GM23338 (cell line): ENCODE measurements around the gene ANKRD44. TPM values are rescaled to one million over a fixed set of nuclear protein-coding genes. Genes with fewer than 3 reads are reported as not detected.

Source experiments
- ATAC-seq: fragments of 200-7000 bp; cut with Tn5 transposase; 3 replicates; pipeline ENCODE4 v1.9.1; 2020
- DNase-seq: peaks from one replicate; pipeline ENCODE4 v3.0.0-alpha.2; 2015; ENCODE audit warnings: low spot score
- H2AFZ ChIP-seq: fragments of 200-600 bp; sonication (generic); 2 replicates; pipeline ENCODE4 v1.8.0; 2016; ENCODE audit warnings: antibody characterized with exemption, mild to moderate bottlenecking, moderate library complexity
- H3F3A ChIP-seq: fragments of 200-600 bp; sonication (generic); replicated peaks from 2 replicates; pipeline ENCODE4 v1.8.0; 2017; ENCODE audit warnings: antibody characterized with exemption, mixed run types, low read depth
- H3K27ac ChIP-seq: fragments of 200-600 bp; sonication (generic); 2 replicates; pipeline ENCODE4 v1.6.1; 2016; ENCODE audit warnings: low read depth
- H3K27me3 ChIP-seq: fragments of 200-600 bp; sonication (generic); 2 replicates; pipeline ENCODE4 v1.8.0; 2016; ENCODE audit warnings: mild to moderate bottlenecking, mixed run types, moderate library complexity; ENCODE audit not compliant: insufficient read depth
- H3K36me3 ChIP-seq: fragments of 200-600 bp; sonication (generic); 2 replicates; pipeline ENCODE4 v1.8.0; 2016; ENCODE audit warnings: mild to moderate bottlenecking; ENCODE audit not compliant: insufficient read depth
- H3K4me1 ChIP-seq: fragments of 200-600 bp; sonication (generic); 2 replicates; pipeline ENCODE4 v1.8.0; 2016; ENCODE audit warnings: mild to moderate bottlenecking, moderate library complexity; ENCODE audit not compliant: insufficient read depth
- H3K4me2 ChIP-seq: fragments of 200-600 bp; sonication (generic); 2 replicates; pipeline ENCODE4 v1.7.1; 2017; ENCODE audit warnings: mixed run types
- H3K4me3 ChIP-seq: fragments of 200-600 bp; sonication (generic); 2 replicates; pipeline ENCODE4 v1.6.1; 2016; ENCODE audit warnings: mixed run types
- H3K79me2 ChIP-seq: fragments of 200-600 bp; sonication (generic); replicated peaks from 2 replicates; pipeline ENCODE4 v1.8.0; 2017; ENCODE audit warnings: mild to moderate bottlenecking; ENCODE audit not compliant: insufficient read depth
- H3K9me2 ChIP-seq: fragments of 200-600 bp; sonication (generic); 2 replicates; pipeline ENCODE4 v1.8.0; 2017; ENCODE audit not compliant: insufficient read depth
- H4K20me1 ChIP-seq: fragments of 200-600 bp; sonication (generic); replicated peaks from 2 replicates; pipeline ENCODE4 v1.8.0; 2017; ENCODE audit warnings: mild to moderate bottlenecking; ENCODE audit not compliant: insufficient read depth
- H3K27ac Mint-ChIP-seq: 2 replicates; pipeline ENCODE4 v1.8.0; 2020; ENCODE audit warnings: inconsistent platforms, mild to moderate bottlenecking, moderate library complexity, mixed read lengths
- H3K27me3 Mint-ChIP-seq: 3 replicates; pipeline ENCODE4 v1.8.0; 2022; ENCODE audit warnings: low read depth, mild to moderate bottlenecking, moderate library complexity, mixed read lengths, inconsistent platforms; ENCODE audit not compliant: insufficient read depth, poor library complexity
- H3K36me3 Mint-ChIP-seq: 3 replicates; pipeline ENCODE4 v1.8.0; 2021; ENCODE audit warnings: low read depth, mild to moderate bottlenecking, inconsistent platforms, moderate library complexity, mixed read lengths
- H3K4me1 Mint-ChIP-seq: 3 replicates; pipeline ENCODE4 v1.8.0; 2020; ENCODE audit warnings: mild to moderate bottlenecking, inconsistent platforms, mixed read lengths
- H3K4me3 Mint-ChIP-seq: 3 replicates; pipeline ENCODE4 v1.8.0; 2021; ENCODE audit warnings: moderate library complexity, mild to moderate bottlenecking, inconsistent platforms, mixed read lengths
- H3K9me3 Mint-ChIP-seq: 3 replicates; pipeline ENCODE4 v1.8.0; 2020; ENCODE audit warnings: moderate library complexity, mild to moderate bottlenecking, inconsistent platforms, mixed read lengths
- CREB1 ChIP-seq: fragments of 250-450 bp; sonication (Bioruptor Pico); IDR thresholded peaks from 2 replicates; pipeline ENCODE4 v1.5.0; 2020; ENCODE audit warnings: low read depth, mild to moderate bottlenecking, moderate library complexity
- EZH2 ChIP-seq: fragments of 200-600 bp; sonication (generic); IDR thresholded peaks from one replicate; pipeline ENCODE4 v1.8.0; 2017; ENCODE audit warnings: antibody characterized with exemption, mild to moderate bottlenecking, low read depth; ENCODE audit not compliant: unreplicated experiment
- EZH2phosphoT487 ChIP-seq: fragments of 200-600 bp; sonication (generic); IDR thresholded peaks from one replicate; pipeline ENCODE4 v1.8.1; 2018; ENCODE audit warnings: antibody characterized with exemption; ENCODE audit not compliant: unreplicated experiment
- JUNB ChIP-seq: IDR thresholded peaks from one replicate; pipeline ENCODE4 v1.6.1; 2016; ENCODE audit warnings: antibody characterized with exemption; ENCODE audit not compliant: unreplicated experiment
- NANOG ChIP-seq: IDR thresholded peaks from 2 replicates; pipeline ENCODE4 v1.6.1; 2016; ENCODE audit warnings: antibody characterized with exemption, borderline replicate concordance
- POLR2AphosphoS5 ChIP-seq: IDR thresholded peaks from 2 replicates; pipeline ENCODE4 v1.6.1; 2016; ENCODE audit warnings: antibody characterized with exemption, low read depth
- STAT1 ChIP-seq: IDR thresholded peaks from one replicate; pipeline ENCODE4 v1.6.1; 2016; ENCODE audit warnings: antibody characterized with exemption; ENCODE audit not compliant: unreplicated experiment
- ZNF114 ChIP-seq: fragments of 250-450 bp; sonication (Bioruptor Pico); IDR thresholded peaks from 2 replicates; pipeline ENCODE4 v1.5.0; 2020; ENCODE audit warnings: mild to moderate bottlenecking, moderate library complexity
- polyA plus RNA-seq: library from polyadenylated mRNA; unstranded; fragments of >200 nt; fragmentation: Nextera tagmentation; extraction: Ambion mirVana; gene quantifications from 2 replicates; pipeline ENCODE4 v1.2.1, GENCODE V29; 2016
- total RNA-seq: library from RNA; depleted of rRNA; stranded (reverse); fragments of >200 nt; shearing (Covaris generic); gene quantifications from 2 replicates; pipeline ENCODE4 v1.2.3, GENCODE V29; 2014
- TF ChIP-seq, protein P1 (sequence below): IDR thresholded peaks from one replicate; pipeline ENCODE4 v1.6.1; 2018; ENCODE audit warnings: antibody characterized with exemption; ENCODE audit not compliant: unreplicated experiment
- TF ChIP-seq, protein P2 (sequence below): IDR thresholded peaks from 2 replicates; pipeline ENCODE4 v1.6.1; 2016; ENCODE audit warnings: antibody characterized with exemption
- TF ChIP-seq, protein P3 (sequence below): fragments of 250-450 bp; sonication (Bioruptor Pico); IDR thresholded peaks from 2 replicates; pipeline ENCODE4 v1.5.0; 2020; ENCODE audit warnings: mild to moderate bottlenecking, moderate library complexity

Gene ANKRD44
- total and polyA plus RNA-seq, 2 experiments from 2014 or later: 0.44 to 0.56 TPM

DNA sequence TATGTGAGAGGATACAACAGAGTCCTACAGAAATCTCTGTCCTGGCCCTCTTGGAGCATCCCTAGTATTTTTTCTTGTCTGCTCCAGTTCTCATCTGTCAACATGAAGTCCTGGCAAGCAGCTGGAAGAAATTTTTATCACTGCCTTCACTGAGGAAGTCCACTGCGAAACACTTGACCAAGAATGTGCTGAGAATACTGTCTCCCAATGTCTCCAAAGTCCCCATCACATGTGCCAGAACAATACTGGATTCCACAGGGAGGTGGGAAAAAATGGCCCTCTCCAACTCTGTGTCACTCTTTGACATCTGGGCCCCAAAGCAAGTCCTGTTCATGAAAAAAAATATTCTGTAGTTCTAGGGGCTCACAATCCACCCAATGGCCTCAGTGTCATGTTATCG is 351.3 kb downstream of the ANKRD44 start (continued):
- TF ChIP-seq, protein P1, sequence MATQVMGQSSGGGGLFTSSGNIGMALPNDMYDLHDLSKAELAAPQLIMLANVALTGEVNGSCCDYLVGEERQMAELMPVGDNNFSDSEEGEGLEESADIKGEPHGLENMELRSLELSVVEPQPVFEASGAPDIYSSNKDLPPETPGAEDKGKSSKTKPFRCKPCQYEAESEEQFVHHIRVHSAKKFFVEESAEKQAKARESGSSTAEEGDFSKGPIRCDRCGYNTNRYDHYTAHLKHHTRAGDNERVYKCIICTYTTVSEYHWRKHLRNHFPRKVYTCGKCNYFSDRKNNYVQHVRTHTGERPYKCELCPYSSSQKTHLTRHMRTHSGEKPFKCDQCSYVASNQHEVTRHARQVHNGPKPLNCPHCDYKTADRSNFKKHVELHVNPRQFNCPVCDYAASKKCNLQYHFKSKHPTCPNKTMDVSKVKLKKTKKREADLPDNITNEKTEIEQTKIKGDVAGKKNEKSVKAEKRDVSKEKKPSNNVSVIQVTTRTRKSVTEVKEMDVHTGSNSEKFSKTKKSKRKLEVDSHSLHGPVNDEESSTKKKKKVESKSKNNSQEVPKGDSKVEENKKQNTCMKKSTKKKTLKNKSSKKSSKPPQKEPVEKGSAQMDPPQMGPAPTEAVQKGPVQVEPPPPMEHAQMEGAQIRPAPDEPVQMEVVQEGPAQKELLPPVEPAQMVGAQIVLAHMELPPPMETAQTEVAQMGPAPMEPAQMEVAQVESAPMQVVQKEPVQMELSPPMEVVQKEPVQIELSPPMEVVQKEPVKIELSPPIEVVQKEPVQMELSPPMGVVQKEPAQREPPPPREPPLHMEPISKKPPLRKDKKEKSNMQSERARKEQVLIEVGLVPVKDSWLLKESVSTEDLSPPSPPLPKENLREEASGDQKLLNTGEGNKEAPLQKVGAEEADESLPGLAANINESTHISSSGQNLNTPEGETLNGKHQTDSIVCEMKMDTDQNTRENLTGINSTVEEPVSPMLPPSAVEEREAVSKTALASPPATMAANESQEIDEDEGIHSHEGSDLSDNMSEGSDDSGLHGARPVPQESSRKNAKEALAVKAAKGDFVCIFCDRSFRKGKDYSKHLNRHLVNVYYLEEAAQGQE: no peak
- TF ChIP-seq CREB1 (CRISPR knock-in tag): no peak
- TF ChIP-seq NANOG: no peak
- TF ChIP-seq JUNB: no peak
- no peak for TF ChIP-seq EZH2
- TF ChIP-seq, protein P2, sequence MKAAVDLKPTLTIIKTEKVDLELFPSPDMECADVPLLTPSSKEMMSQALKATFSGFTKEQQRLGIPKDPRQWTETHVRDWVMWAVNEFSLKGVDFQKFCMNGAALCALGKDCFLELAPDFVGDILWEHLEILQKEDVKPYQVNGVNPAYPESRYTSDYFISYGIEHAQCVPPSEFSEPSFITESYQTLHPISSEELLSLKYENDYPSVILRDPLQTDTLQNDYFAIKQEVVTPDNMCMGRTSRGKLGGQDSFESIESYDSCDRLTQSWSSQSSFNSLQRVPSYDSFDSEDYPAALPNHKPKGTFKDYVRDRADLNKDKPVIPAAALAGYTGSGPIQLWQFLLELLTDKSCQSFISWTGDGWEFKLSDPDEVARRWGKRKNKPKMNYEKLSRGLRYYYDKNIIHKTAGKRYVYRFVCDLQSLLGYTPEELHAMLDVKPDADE: no peak
- TF ChIP-seq POLR2AphosphoS5: no peak
- TF ChIP-seq STAT1: no peak

DNA sequence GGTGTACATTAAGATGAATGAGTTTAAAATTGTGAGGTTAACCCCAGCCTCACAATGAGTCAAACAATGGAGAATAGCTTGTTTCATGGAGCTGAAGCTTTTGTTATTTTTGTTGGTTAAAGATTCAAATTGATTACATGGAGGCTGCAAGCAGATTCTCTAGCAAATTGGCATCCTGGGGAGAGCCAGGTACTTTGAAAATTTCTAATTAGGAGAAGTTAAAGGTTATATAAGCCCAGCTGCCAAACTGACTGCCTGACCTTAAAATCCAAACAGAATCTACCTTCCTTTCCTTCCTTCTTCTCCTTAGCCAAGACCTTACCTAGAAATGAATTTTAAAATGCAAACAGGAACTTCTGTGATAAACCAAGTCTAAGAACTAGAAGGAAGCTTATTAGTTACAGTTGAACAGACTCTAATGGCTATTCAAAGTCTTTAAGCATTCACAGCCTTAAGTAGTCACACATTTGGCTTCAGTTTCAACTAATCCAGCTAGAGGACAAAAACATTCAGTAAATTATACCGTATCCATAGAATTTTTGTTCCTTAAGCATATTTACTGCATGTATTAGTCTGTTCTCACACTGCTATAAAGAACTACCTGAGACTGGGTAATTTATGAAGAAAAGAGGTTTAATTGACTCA is 352.6 kb downstream of the ANKRD44 start:
- peak overlapping the region; percentile 79; the same call in 1 of the 2 replicates for H2AFZ ChIP-seq
- DNase-seq: no peak
- H3K36me3 ChIP-seq: no peaks in the 10 kb centered on the region
- H4K20me1 ChIP-seq: no peaks in the 10 kb centered on the region
- H3K4me1 Mint-ChIP-seq: peaks cover 36% of the 10 kb centered on the region
- H3K36me3 Mint-ChIP-seq: no peaks in the 10 kb centered on the region
- no peaks in the 10 kb centered on the region for H3K79me2 ChIP-seq
- H3F3A ChIP-seq: no peaks in the 10 kb centered on the region
- no peaks in the 10 kb centered on the region for H3K27me3 ChIP-seq
- H3K27me3 Mint-ChIP-seq: peaks cover 1% of the 10 kb centered on the region
- 0 out of 2 replicates have a peak overlapping the region, but pooled peaks have one; percentile 54 for H3K4me2 ChIP-seq
- no peaks in the 10 kb centered on the region for H3K9me2 ChIP-seq
- no peak overlapping the region for H3K4me3 ChIP-seq
- H3K4me3 Mint-ChIP-seq: no peak overlapping the region
- no peak overlapping the region for H3K27ac ChIP-seq
- ATAC-seq: no peak
- H3K4me1 ChIP-seq: peaks cover 36% of the 10 kb centered on the region
- no peaks in the 10 kb centered on the region; the same call in 2 of the 3 replicates for H3K9me3 Mint-ChIP-seq
- peak overlapping the region; percentile 51; the same call in 1 of the 2 replicates for H3K27ac Mint-ChIP-seq
- TF ChIP-seq STAT1 (no peak), ZNF114 (no peak), POLR2AphosphoS5 (no peak), CREB1 (CRISPR knock-in tag) (no peak), EZH2phosphoT487 (no peak)
- TF ChIP-seq, protein P3, sequence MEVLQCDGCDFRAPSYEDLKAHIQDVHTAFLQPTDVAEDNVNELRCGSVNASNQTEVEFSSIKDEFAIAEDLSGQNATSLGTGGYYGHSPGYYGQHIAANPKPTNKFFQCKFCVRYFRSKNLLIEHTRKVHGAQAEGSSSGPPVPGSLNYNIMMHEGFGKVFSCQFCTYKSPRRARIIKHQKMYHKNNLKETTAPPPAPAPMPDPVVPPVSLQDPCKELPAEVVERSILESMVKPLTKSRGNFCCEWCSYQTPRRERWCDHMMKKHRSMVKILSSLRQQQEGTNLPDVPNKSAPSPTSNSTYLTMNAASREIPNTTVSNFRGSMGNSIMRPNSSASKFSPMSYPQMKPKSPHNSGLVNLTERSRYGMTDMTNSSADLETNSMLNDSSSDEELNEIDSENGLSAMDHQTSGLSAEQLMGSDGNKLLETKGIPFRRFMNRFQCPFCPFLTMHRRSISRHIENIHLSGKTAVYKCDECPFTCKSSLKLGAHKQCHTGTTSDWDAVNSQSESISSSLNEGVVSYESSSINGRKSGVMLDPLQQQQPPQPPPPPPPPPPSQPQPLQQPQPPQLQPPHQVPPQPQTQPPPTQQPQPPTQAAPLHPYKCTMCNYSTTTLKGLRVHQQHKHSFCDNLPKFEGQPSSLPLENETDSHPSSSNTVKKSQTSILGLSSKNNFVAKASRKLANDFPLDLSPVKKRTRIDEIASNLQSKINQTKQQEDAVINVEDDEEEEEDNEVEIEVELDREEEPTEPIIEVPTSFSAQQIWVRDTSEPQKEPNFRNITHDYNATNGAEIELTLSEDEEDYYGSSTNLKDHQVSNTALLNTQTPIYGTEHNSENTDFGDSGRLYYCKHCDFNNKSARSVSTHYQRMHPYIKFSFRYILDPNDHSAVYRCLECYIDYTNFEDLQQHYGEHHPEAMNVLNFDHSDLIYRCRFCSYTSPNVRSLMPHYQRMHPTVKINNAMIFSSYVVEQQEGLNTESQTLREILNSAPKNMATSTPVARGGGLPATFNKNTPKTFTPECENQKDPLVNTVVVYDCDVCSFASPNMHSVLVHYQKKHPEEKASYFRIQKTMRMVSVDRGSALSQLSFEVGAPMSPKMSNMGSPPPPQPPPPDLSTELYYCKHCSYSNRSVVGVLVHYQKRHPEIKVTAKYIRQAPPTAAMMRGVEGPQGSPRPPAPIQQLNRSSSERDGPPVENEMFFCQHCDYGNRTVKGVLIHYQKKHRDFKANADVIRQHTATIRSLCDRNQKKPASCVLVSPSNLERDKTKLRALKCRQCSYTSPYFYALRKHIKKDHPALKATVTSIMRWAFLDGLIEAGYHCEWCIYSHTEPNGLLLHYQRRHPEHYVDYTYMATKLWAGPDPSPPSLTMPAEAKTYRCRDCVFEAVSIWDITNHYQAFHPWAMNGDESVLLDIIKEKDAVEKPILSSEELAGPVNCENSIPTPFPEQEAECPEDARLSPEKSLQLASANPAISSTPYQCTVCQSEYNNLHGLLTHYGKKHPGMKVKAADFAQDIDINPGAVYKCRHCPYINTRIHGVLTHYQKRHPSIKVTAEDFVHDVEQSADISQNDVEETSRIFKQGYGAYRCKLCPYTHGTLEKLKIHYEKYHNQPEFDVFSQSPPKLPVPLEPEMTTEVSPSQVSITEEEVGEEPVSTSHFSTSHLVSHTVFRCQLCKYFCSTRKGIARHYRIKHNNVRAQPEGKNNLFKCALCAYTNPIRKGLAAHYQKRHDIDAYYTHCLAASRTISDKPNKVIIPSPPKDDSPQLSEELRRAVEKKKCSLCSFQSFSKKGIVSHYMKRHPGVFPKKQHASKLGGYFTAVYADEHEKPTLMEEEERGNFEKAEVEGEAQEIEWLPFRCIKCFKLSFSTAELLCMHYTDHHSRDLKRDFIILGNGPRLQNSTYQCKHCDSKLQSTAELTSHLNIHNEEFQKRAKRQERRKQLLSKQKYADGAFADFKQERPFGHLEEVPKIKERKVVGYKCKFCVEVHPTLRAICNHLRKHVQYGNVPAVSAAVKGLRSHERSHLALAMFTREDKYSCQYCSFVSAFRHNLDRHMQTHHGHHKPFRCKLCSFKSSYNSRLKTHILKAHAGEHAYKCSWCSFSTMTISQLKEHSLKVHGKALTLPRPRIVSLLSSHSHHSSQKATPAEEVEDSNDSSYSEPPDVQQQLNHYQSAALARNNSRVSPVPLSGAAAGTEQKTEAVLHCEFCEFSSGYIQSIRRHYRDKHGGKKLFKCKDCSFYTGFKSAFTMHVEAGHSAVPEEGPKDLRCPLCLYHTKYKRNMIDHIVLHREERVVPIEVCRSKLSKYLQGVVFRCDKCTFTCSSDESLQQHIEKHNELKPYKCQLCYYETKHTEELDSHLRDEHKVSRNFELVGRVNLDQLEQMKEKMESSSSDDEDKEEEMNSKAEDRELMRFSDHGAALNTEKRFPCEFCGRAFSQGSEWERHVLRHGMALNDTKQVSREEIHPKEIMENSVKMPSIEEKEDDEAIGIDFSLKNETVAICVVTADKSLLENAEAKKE (CRISPR knock-in tag): no peak
- TF ChIP-seq, protein P2: no peak
